GM21786 (cell line): ENCODE measurements around the gene AUH.
A peak's percentile ranks its signal among the peaks of the same experiment; 100 is the strongest.
"Not testable (repeated sequence)": the region's sequence is repeated elsewhere in the genome, so short reads cannot be mapped to it uniquely, and the experiment has no call there.

Experiments used
- ATAC-seq: cut with Tn5 transposase; IDR thresholded peaks from one replicate; pipeline ENCODE4 v1.9.1; 2021; ENCODE audit not compliant: unreplicated experiment

Gene AUH

GRCh38 chr9:91211414-91211813, 150.3 kb downstream of the AUH start:
- ATAC-seq, result no peak

- ATAC-seq, result no peak
Observed at GRCh38 chr9:91210318-91210717, 151.4 kb downstream of the AUH start.

GRCh38 chr9:91208837-91209236, 152.9 kb downstream of the AUH start:
- no peak for ATAC-seq

- ATAC-seq, result no peak
Observed at GRCh38 chr9:91208419-91208745, 153.3 kb downstream of the AUH start.

- peak; percentile 77 for ATAC-seq
Observed at GRCh38 chr9:91207729-91208418, 153.8 kb downstream of the AUH start.

GRCh38 chr9:91207397-91207728, 154.4 kb downstream of the AUH start:
- ATAC-seq, result no peak

- ATAC-seq, result no peak
Observed at GRCh38 chr9:91206806-91207205, 154.9 kb downstream of the AUH start.

GRCh38 chr9:91202736-91203283, 158.9 kb downstream of the AUH start:
- no peak for ATAC-seq

GRCh38 chr9:91200692-91201336, 160.9 kb downstream of the AUH start:
- no peak for ATAC-seq

GRCh38 chr9:91199739-91200497, 161.8 kb downstream of the AUH start:
- ATAC-seq, result no peak

GRCh38 chr9:91198881-91199280, 162.8 kb downstream of the AUH start:
- not testable (repeated sequence) for ATAC-seq

GRCh38 chr9:91198405-91198804, 163.3 kb downstream of the AUH start:
- ATAC-seq, result no peak

- no peak for ATAC-seq
Observed at GRCh38 chr9:91197232-91198181, 164.2 kb downstream of the AUH start.

- ATAC-seq, result no peak
Observed at GRCh38 chr9:91196103-91196950, 165.4 kb downstream of the AUH start.

GRCh38 chr9:91195372-91196012, 166.2 kb downstream of the AUH start:
- ATAC-seq, result no peak

GRCh38 chr9:91193658-91194391, 167.9 kb downstream of the AUH start:
- peak; percentile 33 for ATAC-seq

- ATAC-seq, result no peak
Observed at GRCh38 chr9:91193087-91193657, 168.5 kb downstream of the AUH start.

- ATAC-seq, result peak; percentile 8
Observed at GRCh38 chr9:91192381-91193086, 169.2 kb downstream of the AUH start.
